Purkinje cell (primary cell): Measurements from ENCODE around the gene RETREG1. TPM values are rescaled to one million over a fixed set of nuclear protein-coding genes. Genes with fewer than 3 reads are reported as not detected.

Experiments used
- polyA plus RNA-seq: library from polyadenylated mRNA; unstranded; fragments of >200 nt; fragmentation: Nextera tagmentation; gene quantifications from 2 replicates; pipeline ENCODE4 v1.2.1, GENCODE V29; 2014

RETREG1 gene
- 331 and 400 TPM in 2 replicates for polyA plus RNA-seq

GRCh38 chr5:16616536-16617273, at the start of gene RETREG1:
RETREG1 (minus strand) TSS chr5:16616997; CDS start chr5:16616971, 26 bp downstream.

GRCh38 chr5:16465544-16466432, 151.0 kb downstream of the RETREG1 start, which contains the start of gene ZNF622:
ZNF622 (minus strand) TSS chr5:16465800; CDS start chr5:16465665, 135 bp downstream.

Other genes starting within 250 kb of the RETREG1 start
- gene ZNF622, start 151.2 kb downstream of the RETREG1 start, polyA plus RNA-seq: 14.6 and 17.0 TPM in 2 replicates